ENCODE data around the gene HMX1. TPM values are rescaled to one million over a fixed set of nuclear protein-coding genes. Genes with fewer than 3 reads are reported as not detected.

HMX1 gene
- total and polyA plus RNA-seq, 2 experiments from 2014 or later, result 0.69 TPM; not detected in 1

GRCh38 chr4:8819019-8819418, 52.6 kb downstream of the HMX1 start (continued):
- TF ChIP-seq ZNF462 (CRISPR knock-in tag; IDR thresholded peaks at IDR 0.05) (no peak), ZNF114 (CRISPR knock-in tag; IDR thresholded peaks at IDR 0.05) (no peak), JUNB (IDR thresholded peaks at IDR 0.05; ENCODE audit: unreplicated experiment) (no peak), ZNF331 (CRISPR knock-in tag; IDR thresholded peaks at IDR 0.05; ENCODE audit: low read depth) (no peak), POLR2AphosphoS5 (IDR thresholded peaks at IDR 0.05; ENCODE audit: low read depth) (no peak)

- no peaks in the 10 kb centered on the region for H3F3A ChIP-seq (replicated peaks; ENCODE audit: low read depth)
- no peaks in the 10 kb centered on the region for H3K36me3 Mint-ChIP-seq (ENCODE audit: low read depth)
- no peaks in the 10 kb centered on the region for H3K4me1 ChIP-seq (ENCODE audit: insufficient read depth)
- H3K9me3 Mint-ChIP-seq, result no peaks in the 10 kb centered on the region
- H3K4me2 ChIP-seq, result no peak overlapping the region
- no peak for ATAC-seq
- peaks cover 6% of the 10 kb centered on the region for H3K27me3 Mint-ChIP-seq (ENCODE audit: insufficient read depth, low read depth, poor library complexity)
- TF ChIP-seq EZH2phosphoT487 (IDR thresholded peaks at IDR 0.05; ENCODE audit: unreplicated experiment) (no peak), ZNF331 (CRISPR knock-in tag; IDR thresholded peaks at IDR 0.05; ENCODE audit: low read depth) (no peak), ETS1 (IDR thresholded peaks at IDR 0.05) (no peak), CREB1 (CRISPR knock-in tag; IDR thresholded peaks at IDR 0.05; ENCODE audit: low read depth) (no peak), STAT1 (IDR thresholded peaks at IDR 0.05; ENCODE audit: unreplicated experiment) (no peak)
- no peak overlapping the region for H3K4me3 Mint-ChIP-seq
- no peak overlapping the region for H3K4me3 ChIP-seq
- no peak for DNase-seq (ENCODE audit: low spot score)
- H3K79me2 ChIP-seq (replicated peaks; ENCODE audit: insufficient read depth), result no peaks in the 10 kb centered on the region
- no peak overlapping the region for H3K27ac Mint-ChIP-seq
- H4K20me1 ChIP-seq (replicated peaks; ENCODE audit: insufficient read depth), result no peaks in the 10 kb centered on the region
- H3K4me1 Mint-ChIP-seq, result no peaks in the 10 kb centered on the region
- no peaks in the 10 kb centered on the region for H3K27me3 ChIP-seq (ENCODE audit: insufficient read depth)
- no peak overlapping the region for H2AFZ ChIP-seq
- no peaks in the 10 kb centered on the region for H3K9me2 ChIP-seq (ENCODE audit: insufficient read depth)
- H3K36me3 ChIP-seq (ENCODE audit: insufficient read depth), result no peaks in the 10 kb centered on the region
- H3K27ac ChIP-seq (ENCODE audit: low read depth), result no peak overlapping the region
Observed at GRCh38 chr4:8818063-8818881, 53.4 kb downstream of the HMX1 start.
